ENCODE data around the gene GNB1L. TPM values are rescaled to one million over a fixed set of nuclear protein-coding genes. Genes with fewer than 3 reads are reported as not detected.
A peak's percentile ranks its signal among the peaks of the same experiment; 100 is the strongest.

Gene GNB1L
- total and polyA plus RNA-seq, 9 of the 15 experiments (the other 6 are each of a cell fraction or from before 2014, with no cell fraction given), result 0.56 to 50.5 (median 10.2) TPM

GRCh38 chr22:19756288-19757128 is 98.2 kb downstream of the GNB1L start (continued):
- TF ChIP-seq BRD9 (IDR thresholded peaks at IDR 0.05; ENCODE audit: low read depth, partially characterized antibody) (no peak), SRSF1 (IDR thresholded peaks at IDR 0.05; ENCODE audit: low read depth, low read length) (no peak), ARID2 (IDR thresholded peaks at IDR 0.05) (peak; percentile 98), ZNF764 (CRISPR knock-in tag; IDR thresholded peaks at IDR 0.05; ENCODE audit: low read depth) (peak; percentile 78), TBP (optimal IDR thresholded peaks at IDR 0.05; ENCODE audit: low read depth, low read length) (peak; percentile 5), MAX (CRISPR knock-in tag; IDR thresholded peaks at IDR 0.05) (no peak), REST (IDR thresholded peaks at IDR 0.05; ENCODE audit: borderline replicate concordance) (peak; percentile 97), REST (CRISPR knock-in tag; IDR thresholded peaks at IDR 0.05; ENCODE audit: low read depth) (no peak), ZNF507 (tag; conservative IDR thresholded peaks at IDR 0.05) (no peak), GTF2E2 (tag; IDR thresholded peaks at IDR 0.05) (no peak), ZNF444 (CRISPR knock-in tag; IDR thresholded peaks at IDR 0.05) (no peak), ZNF184 (CRISPR knock-in tag; IDR thresholded peaks at IDR 0.05) (no peak), NFATC3 (IDR thresholded peaks at IDR 0.05) (no peak), MXI1 (IDR thresholded peaks at IDR 0.05; ENCODE audit: low read depth, low read length) (no peak), AFF4 (CRISPR knock-in tag; IDR thresholded peaks at IDR 0.05) (no peak)
